Right lobe of liver (tissue), 6 donors: ENCODE measurements around the gene CHAD. TPM values are rescaled to one million over a fixed set of nuclear protein-coding genes. Genes with fewer than 3 reads are reported as not detected.

Source experiments
- ATAC-seq, 4 donors: fragments of 200-7000 bp; cut with Tn5 transposase; one replicate each; pipeline ENCODE4 v1.9.1; 2020; ENCODE audit warnings: mild to moderate bottlenecking in 4 of 4, moderate library complexity in 4 of 4
- DNase-seq, 3 donors: peaks; one replicate each; pipeline ENCODE4 v3.0.0-alpha.2; 2020
- H3K27ac ChIP-seq, 3 donors: fragments of 200-600 bp; one replicate each; pipeline ENCODE4 v1.8.0; 2022
- H3K27me3 ChIP-seq, 2 donors: fragments of 200-600 bp; one replicate each; pipeline ENCODE4 v1.8.0; 2022
- H3K36me3 ChIP-seq, 4 donors: fragments of 200-600 bp; sonication (generic) in 1 of 4; one replicate each; pipeline versions ENCODE4 v1.5.1 to v1.8.0; 2017 to 2022; ENCODE audit warnings: control low read depth in 1 of 4
- H3K4me1 ChIP-seq, 4 donors: fragments of 200-600 bp; sonication (generic) in 1 of 4; one replicate each; pipeline versions ENCODE4 v1.5.1 to v1.8.0; 2017 to 2022; ENCODE audit warnings: control low read depth in 1 of 4
- H3K4me3 ChIP-seq, 3 donors: fragments of 200-600 bp; one replicate each; pipeline ENCODE4 v1.8.0; 2022
- H3K9me3 ChIP-seq, 4 donors: fragments of 200-600 bp; sonication (generic) in 1 of 4; one replicate each; pipeline versions ENCODE4 v1.5.1 to v1.8.0; 2017 to 2022; ENCODE audit warnings: control low read depth in 1 of 4
- CTCF ChIP-seq, 4 donors: fragments of 200-600 bp in 3 of 4; fragments of 450-650 bp in 1 of 4; IDR thresholded peaks; one replicate each; pipeline versions ENCODE4 v1.5.1 to v1.8.0; 2016 to 2022; ENCODE audit warnings: antibody characterized with exemption in 4 of 4, mild to moderate bottlenecking in 2 of 4
- POLR2A ChIP-seq: fragments of 450-650 bp; IDR thresholded peaks from one replicate; pipeline ENCODE4 v1.6.1; 2017; ENCODE audit warnings: antibody characterized with exemption, mild to moderate bottlenecking
- WGBS: methylation state at CpG from one replicate; pipeline ENCODE4 v1.1.6; 2018; ENCODE audit warnings: low coverage, low lambda C conversion rate; ENCODE audit not compliant: insufficient coverage; ENCODE audit errors: missing lambda C conversion rate; 5-methylcytosine and 5-hydroxymethylcytosine counted together
- intact Hi-C, 2 donors: fragments of 100-400 bp; cut with DNase I; formaldehyde crosslinking; loops; one replicate each; pipeline versions ENCODE4 v1.11.2 to v1.14.1; 2022
- total RNA-seq, 6 experiments: library from RNA; depleted of rRNA in 2 of 6; stranded (reverse); fragments of >200 nt in 2 of 6; fragmentation: NEBNext Ultra II Directional in 3 of 6; extraction: Animal tissue kit (Norgen Biotek cat#: 25700) in 3 of 6; gene quantifications; one replicate each; pipeline versions ENCODE4 v1.1.0 to v1.2.4, GENCODE V29; 2016 to 2023
- donor health status: DM: no; HTN: yes; CAD: no.
- donor health status: DM: no; HTN: no; CAD: no.
- donor health status: DM: no; HTN: no; CAD: no.
- donor health status: DM: no; HTN: yes; CAD: no.
- donor health status: DM: no; HTN: yes; CAD: no.

Gene CHAD
- total RNA-seq, 6 experiments from 2014 or later, result 1.0 to 11.3 (median 3.8) TPM

- Histone ChIP-seq H3K4me3 (no peak overlapping the region), H3K4me1 (peaks cover 0 to 56% (median 20%) of the 10 kb centered on the region in 4 donors), H3K36me3 (no peaks in the 10 kb centered on the region), H3K9me3 (no peaks in the 10 kb centered on the region), H3K27me3 (no peaks in the 10 kb centered on the region), H3K27ac (no peak overlapping the region)
- ATAC-seq (no peak), DNase-seq (no peak)
- TF ChIP-seq POLR2A (no peak), CTCF (IDR thresholded peaks at IDR 0.05) (no peak)
- WGBS, result 73% methylated on average over 2 of the region's 14 CpGs
- intact Hi-C loops, result no loop called here
Observed at GRCh38 chr17:50461550-50462132, 7.0 kb downstream of the CHAD start.

- no peak overlapping the region for H3K4me3 ChIP-seq
- H3K4me1 ChIP-seq, result peaks cover 0 to 52% (median 19%) of the 10 kb centered on the region in 4 donors
- TF ChIP-seq POLR2A (no peak), CTCF (IDR thresholded peaks at IDR 0.05) (no peak)
- no peaks in the 10 kb centered on the region for H3K36me3 ChIP-seq
- H3K27ac ChIP-seq, result no peak overlapping the region
- DNase-seq (peak in 1 of 3 donors; percentile 49), ATAC-seq (no peak)
- H3K27me3 ChIP-seq, result no peaks in the 10 kb centered on the region
- H3K9me3 ChIP-seq, result no peaks in the 10 kb centered on the region
- 58% methylated on average over 2 of the region's 9 CpGs for WGBS
- intact Hi-C loops, result no loop called here
Observed at GRCh38 chr17:50460831-50461526, 7.7 kb downstream of the CHAD start.

GRCh38 chr17:50459756-50460155 lies 8.9 kb downstream of the CHAD start:
- Histone ChIP-seq H3K27me3 (no peaks in the 10 kb centered on the region), H3K27ac (peak overlapping the region in 1 of 3 donors; percentile 29), H3K9me3 (no peaks in the 10 kb centered on the region), H3K4me3 (no peak overlapping the region), H3K36me3 (no peaks in the 10 kb centered on the region), H3K4me1 (peaks cover 0 to 49% (median 19%) of the 10 kb centered on the region in 4 donors)
- no peak for TF ChIP-seq CTCF (IDR thresholded peaks at IDR 0.05)
- TF ChIP-seq POLR2A, result no peak
- DNase-seq (no peak), ATAC-seq (no peak)
- no CpG with 5 or more reads among the region's 4 CpGs for WGBS
- intact Hi-C loops, result no loop called here

- H3K4me3 ChIP-seq, result no peak overlapping the region
- H3K4me1 ChIP-seq, result peaks cover 0 to 41% (median 18%) of the 10 kb centered on the region in 4 donors
- intact Hi-C loops, result no loop called here
- H3K27ac ChIP-seq, result peak overlapping the region in 2 of 3 donors; percentile 46 to 49
- H3K27me3 ChIP-seq, result no peaks in the 10 kb centered on the region
- WGBS, result 49% methylated on average over 12 of the region's 16 CpGs
- no peaks in the 10 kb centered on the region for H3K9me3 ChIP-seq
- no peaks in the 10 kb centered on the region for H3K36me3 ChIP-seq
- ATAC-seq, result peak; percentile 80 to 91 (median 83)
- TF ChIP-seq CTCF (IDR thresholded peaks at IDR 0.05) (no peak), POLR2A (no peak)
- DNase-seq, result peak; percentile 71 to 88 (median 84)
Observed at GRCh38 chr17:50458701-50459676, 9.7 kb downstream of the CHAD start.
